Measurements from ENCODE around the gene ZNF746. TPM values are rescaled to one million over a fixed set of nuclear protein-coding genes. Genes with fewer than 3 reads are reported as not detected.

Gene ZNF746
- total RNA-seq = 10 to 100 TPM; 14.8 to 36.9 TPM

DNA sequence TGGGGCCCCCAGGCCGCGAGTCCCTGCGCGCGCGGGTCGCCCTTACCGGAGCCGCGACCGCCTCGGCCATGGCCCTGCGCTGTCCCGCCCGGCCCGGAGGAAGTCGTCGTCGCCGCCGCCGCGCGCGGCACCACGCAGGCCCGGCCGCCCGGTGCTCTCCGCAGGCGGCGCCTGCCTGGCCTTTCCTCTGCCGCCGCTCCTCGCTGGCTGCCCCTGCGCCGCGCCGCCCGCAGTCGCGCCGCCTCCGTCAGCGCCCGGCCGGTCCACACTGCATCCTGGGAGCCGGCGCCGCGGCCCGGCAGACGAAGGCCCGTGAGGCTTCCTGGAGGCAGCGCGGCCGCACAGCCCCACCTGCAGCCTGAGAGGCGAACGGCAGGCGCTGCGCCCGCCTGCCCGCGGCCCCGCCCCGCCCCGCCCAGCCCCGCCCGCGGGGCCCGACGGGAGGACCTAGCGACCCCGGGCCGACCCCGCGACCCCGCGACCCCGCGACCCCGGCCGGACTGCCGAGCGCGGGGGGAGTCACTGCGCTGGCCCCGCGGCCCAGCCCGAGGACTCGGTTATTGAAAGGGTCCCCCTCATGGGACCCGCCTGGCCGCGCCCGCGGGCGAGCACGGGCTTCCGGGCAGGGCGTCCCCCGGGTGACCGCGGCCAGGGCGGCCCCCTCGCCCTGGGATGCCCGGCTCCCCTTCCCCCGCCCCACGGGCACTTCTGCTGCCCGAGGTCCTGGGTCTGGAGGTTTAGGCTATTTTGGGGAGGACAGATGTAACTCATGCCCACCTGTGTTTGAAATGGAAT, at the start of gene ZNF746:
Gene ZNF746 (minus strand): TSS at position 343 of the 795 bp plus-strand sequence. CDS start 273 bp downstream, at position 70.
- Histone ChIP-seq H3K36me3 (replicated peaks in 1 of 2; ENCODE audit: insufficient read depth in 1 of 2, low read depth in 2 of 2) (peaks cover 8% of the 10 kb centered on the region in 2 donors), H3K4me1 (peaks cover 20% of the 10 kb centered on the region), H3K27me3 (no peaks in the 10 kb centered on the region), H3K4me3 (peak within 1 kb of the TSS; percentile 51 to 69), H3K27ac (peak within 1 kb of the TSS; percentile 71 to 77 (median 74)), H3K9me3 (no peaks in the 10 kb centered on the region)
- intact Hi-C loops (cut with DNase I) = no loop called here
- 0 to 8% methylated on average over 2 to 85 of the region's 109 CpGs for WGBS, 2 donors
- DNase-seq (peak; percentile 84 to 90 (median 86)), ATAC-seq (peak; percentile 95)
- TF ChIP-seq, protein P1, sequence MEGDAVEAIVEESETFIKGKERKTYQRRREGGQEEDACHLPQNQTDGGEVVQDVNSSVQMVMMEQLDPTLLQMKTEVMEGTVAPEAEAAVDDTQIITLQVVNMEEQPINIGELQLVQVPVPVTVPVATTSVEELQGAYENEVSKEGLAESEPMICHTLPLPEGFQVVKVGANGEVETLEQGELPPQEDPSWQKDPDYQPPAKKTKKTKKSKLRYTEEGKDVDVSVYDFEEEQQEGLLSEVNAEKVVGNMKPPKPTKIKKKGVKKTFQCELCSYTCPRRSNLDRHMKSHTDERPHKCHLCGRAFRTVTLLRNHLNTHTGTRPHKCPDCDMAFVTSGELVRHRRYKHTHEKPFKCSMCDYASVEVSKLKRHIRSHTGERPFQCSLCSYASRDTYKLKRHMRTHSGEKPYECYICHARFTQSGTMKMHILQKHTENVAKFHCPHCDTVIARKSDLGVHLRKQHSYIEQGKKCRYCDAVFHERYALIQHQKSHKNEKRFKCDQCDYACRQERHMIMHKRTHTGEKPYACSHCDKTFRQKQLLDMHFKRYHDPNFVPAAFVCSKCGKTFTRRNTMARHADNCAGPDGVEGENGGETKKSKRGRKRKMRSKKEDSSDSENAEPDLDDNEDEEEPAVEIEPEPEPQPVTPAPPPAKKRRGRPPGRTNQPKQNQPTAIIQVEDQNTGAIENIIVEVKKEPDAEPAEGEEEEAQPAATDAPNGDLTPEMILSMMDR (IDR thresholded peaks at IDR 0.05) = peak; percentile 11 to 93 (median 73)
- peak in 2 of 3 donors; percentile 20 to 25 for TF ChIP-seq POLR2A (IDR thresholded peaks at IDR 0.05)

- Histone ChIP-seq H3K4me1 (no peaks in the 10 kb centered on the region), H3K36me3 (replicated peaks in 1 of 2; ENCODE audit: insufficient read depth in 1 of 2, low read depth in 2 of 2) (peaks cover 6 to 26% of the 10 kb centered on the region in 2 donors), H3K9me3 (no peaks in the 10 kb centered on the region), H3K27ac (no peak overlapping the region), H3K4me3 (no peak overlapping the region), H3K27me3 (no peaks in the 10 kb centered on the region)
- intact Hi-C loops (cut with DNase I) = no loop called here
- ATAC-seq (no peak), DNase-seq (no peak)
- WGBS, 2 donors = 96 to 100% methylated on average over 1 to 3 of the region's 3 CpGs
- no peak for TF ChIP-seq POLR2A (IDR thresholded peaks at IDR 0.05)
- TF ChIP-seq, protein P1 (IDR thresholded peaks at IDR 0.05) = no peak
Observed at GRCh38 chr7:149547126-149547525, 49.5 kb upstream of the ZNF746 start.

GRCh38 chr7:149546331-149546730, 48.7 kb upstream of the ZNF746 start:
- no peak for TF ChIP-seq POLR2A (IDR thresholded peaks at IDR 0.05)
- TF ChIP-seq, protein P1 (IDR thresholded peaks at IDR 0.05) = no peak
- DNase-seq = no peak
- 95 to 100% methylated on average over 2 of the region's 2 CpGs for WGBS, 2 donors
- H3K36me3 ChIP-seq (replicated peaks in 1 of 2; ENCODE audit: insufficient read depth in 1 of 2, low read depth in 2 of 2) = peaks cover 6 to 22% of the 10 kb centered on the region in 2 donors
- no peak overlapping the region for H3K4me3 ChIP-seq
- no peaks in the 10 kb centered on the region for H3K4me1 ChIP-seq
- intact Hi-C loops (cut with DNase I) = no loop called here
- H3K27ac ChIP-seq = no peak overlapping the region
- H3K27me3 ChIP-seq = no peaks in the 10 kb centered on the region
- no peaks in the 10 kb centered on the region for H3K9me3 ChIP-seq
- no peak for ATAC-seq

DNA sequence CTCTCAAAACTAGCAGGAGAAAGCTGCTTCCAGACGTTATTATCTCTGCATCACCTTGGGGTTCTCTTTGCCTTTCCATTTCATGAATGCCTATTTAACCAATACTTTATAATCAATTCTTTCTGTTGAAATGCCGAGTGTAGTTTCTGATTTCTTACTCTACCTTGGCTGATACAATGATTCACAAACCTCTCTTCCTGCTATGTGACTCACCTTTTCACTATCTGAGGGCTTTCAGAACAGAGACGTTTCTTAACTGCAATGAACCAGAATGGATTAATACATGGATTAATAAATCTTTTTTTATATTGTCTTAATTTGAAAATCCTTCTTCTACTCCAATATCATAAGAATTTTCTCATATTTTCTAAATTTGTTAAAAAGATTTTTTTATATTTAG, 46.4 kb upstream of the ZNF746 start:
- TF ChIP-seq, protein P1 (IDR thresholded peaks at IDR 0.05) = no peak
- no peak for TF ChIP-seq POLR2A (IDR thresholded peaks at IDR 0.05)
- Histone ChIP-seq H3K36me3 (replicated peaks in 1 of 2; ENCODE audit: insufficient read depth in 1 of 2, low read depth in 2 of 2) (peaks cover 6 to 13% of the 10 kb centered on the region in 2 donors), H3K4me1 (no peaks in the 10 kb centered on the region), H3K4me3 (no peak overlapping the region), H3K27ac (no peak overlapping the region), H3K9me3 (no peaks in the 10 kb centered on the region), H3K27me3 (no peaks in the 10 kb centered on the region)
- intact Hi-C loops (cut with DNase I) = no loop called here
- DNase-seq (no peak), ATAC-seq (no peak)
- 54 to 60% methylated on average over 3 of the region's 3 CpGs for WGBS, 2 donors
